Body of pancreas (tissue), 4 donors: ENCODE results near the gene C1R.

Experiments
- CTCF ChIP-seq, 7 experiments: fragments of 450-650 bp in 4 of 7; fragments of 200-600 bp in 3 of 7; sonication (generic) in 3 of 7; IDR thresholded peaks; one replicate each; pipeline ENCODE4 v1.5.1; 2016 to 2019; ENCODE audit warnings: antibody characterized with exemption in 7 of 7
- POLR2A ChIP-seq, 3 donors: fragments of 450-650 bp; IDR thresholded peaks; one replicate each; pipeline ENCODE4 v1.6.1; 2016; ENCODE audit warnings: antibody characterized with exemption in 3 of 3, mild to moderate bottlenecking in 2 of 3

DNA sequence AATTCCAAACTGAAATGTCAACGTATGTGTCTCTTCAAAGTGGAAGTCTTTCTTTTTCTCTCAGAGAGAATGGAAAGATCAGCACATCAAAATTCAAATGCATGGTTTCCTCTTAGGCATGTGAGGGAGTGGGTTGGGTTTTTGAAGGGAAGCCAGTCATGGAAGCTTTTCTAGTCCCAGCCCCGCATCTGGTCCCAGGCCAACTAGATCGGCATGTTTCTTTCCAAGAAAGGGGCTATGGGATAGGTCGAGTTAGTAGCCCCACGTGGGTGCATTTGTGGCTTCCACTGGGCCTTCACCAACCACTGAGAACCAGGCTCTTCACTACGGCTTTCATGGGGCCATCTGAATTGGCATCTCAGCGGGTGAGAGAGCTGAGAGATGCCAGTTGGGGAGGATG, 25.1 kb downstream of the C1R start:
- TF ChIP-seq CTCF (IDR thresholded peaks at IDR 0.05) (no peak), POLR2A (IDR thresholded peaks at IDR 0.05) (no peak)
